HepG2 (cell line): ENCODE results near the gene VNN1. TPM values are rescaled to one million over a fixed set of nuclear protein-coding genes. Genes with fewer than 3 reads are reported as not detected.

Source experiments
- ADNP ChIP-seq: sonication (generic); formaldehyde crosslinking; IDR thresholded peaks from 2 replicates; pipeline ENCODE4 v1.4.0; 2020; ENCODE audit warnings: missing genetic modification reagents
- ATF7 ChIP-seq, 2 experiments: fragments of 450-650 bp in 1 of 2; sonication (generic) in 1 of 2; formaldehyde crosslinking in 1 of 2; IDR thresholded peaks; 2 replicates each; pipeline versions ENCODE4 v1.4.0 to v1.6.1; 2016 to 2020; ENCODE audit warnings: antibody characterized with exemption in 1 of 2, mild to moderate bottlenecking in 1 of 2, missing genetic modification reagents in 1 of 2
- ATRX ChIP-seq: sonication (generic); formaldehyde crosslinking; IDR thresholded peaks from 2 replicates; pipeline ENCODE4 v1.4.0; 2020; ENCODE audit warnings: missing genetic modification reagents, borderline replicate concordance
- FOXJ3 ChIP-seq: sonication (generic); formaldehyde crosslinking; IDR thresholded peaks from 2 replicates; pipeline ENCODE4 v1.4.0; 2020; ENCODE audit warnings: missing genetic modification reagents, mild to moderate bottlenecking, borderline replicate concordance
- JUN ChIP-seq: sonication (generic); formaldehyde crosslinking; IDR thresholded peaks from 2 replicates; pipeline ENCODE4 v1.4.0; 2020; ENCODE audit warnings: mild to moderate bottlenecking, missing genetic modification reagents
- NFE2L1 ChIP-seq: sonication (generic); formaldehyde crosslinking; IDR thresholded peaks from 2 replicates; pipeline ENCODE4 v1.4.0; 2020; ENCODE audit warnings: missing genetic modification reagents, mild to moderate bottlenecking, borderline replicate concordance
- SALL2 ChIP-seq: sonication (generic); formaldehyde crosslinking; IDR thresholded peaks from 2 replicates; pipeline ENCODE4 v1.8.1; 2023; ENCODE audit warnings: mild to moderate bottlenecking, missing genetic modification reagents, inconsistent platforms
- SP4 ChIP-seq: sonication (generic); formaldehyde crosslinking; IDR thresholded peaks from 2 replicates; pipeline ENCODE4 v1.8.1; 2023; ENCODE audit warnings: mild to moderate bottlenecking, missing genetic modification reagents
- ZNF225 ChIP-seq: sonication (generic); formaldehyde crosslinking; IDR thresholded peaks from 2 replicates; pipeline ENCODE4 v1.4.0; 2020; ENCODE audit warnings: mild to moderate bottlenecking, missing genetic modification reagents
- ZNF263 ChIP-seq: sonication (generic); formaldehyde crosslinking; IDR thresholded peaks from 2 replicates; pipeline ENCODE4 v1.4.0; 2020; ENCODE audit warnings: missing genetic modification reagents
- ZNF318 ChIP-seq: sonication (generic); formaldehyde crosslinking; IDR thresholded peaks from 2 replicates; pipeline ENCODE4 v1.4.0; 2020; ENCODE audit warnings: mild to moderate bottlenecking, missing genetic modification reagents
- ZNF547 ChIP-seq: sonication (generic); formaldehyde crosslinking; IDR thresholded peaks from 2 replicates; pipeline ENCODE4 v1.5.1; 2020; ENCODE audit warnings: mild to moderate bottlenecking, missing genetic modification reagents
- ZNF563 ChIP-seq: sonication (generic); formaldehyde crosslinking; IDR thresholded peaks from 2 replicates; pipeline ENCODE4 v1.8.0; 2022; ENCODE audit warnings: mild to moderate bottlenecking, moderate library complexity, missing genetic modification reagents
- ZNF703 ChIP-seq: sonication (generic); formaldehyde crosslinking; IDR thresholded peaks from 2 replicates; pipeline ENCODE4 v1.5.1; 2020; ENCODE audit warnings: missing genetic modification reagents, mild to moderate bottlenecking, moderate library complexity, borderline replicate concordance
- ZUFSP ChIP-seq: sonication (generic); formaldehyde crosslinking; IDR thresholded peaks from 2 replicates; pipeline ENCODE4 v1.9.0; 2021; ENCODE audit warnings: missing genetic modification reagents, mild to moderate bottlenecking, borderline replicate concordance
- polyA plus RNA-seq, 8 experiments: library from polyadenylated mRNA; depleted of rRNA in 3 of 8; stranded (reverse) in 7 of 8; unstranded in 1 of 8; fragments of >200 nt; fragmentation: Illumina TruSeq in 4 of 8; extraction: Trizol in 4 of 8; gene quantifications; 2 replicates each; pipeline versions ENCODE4 v1.2.1 to v1.2.3, GENCODE V29; 2011 to 2016; ENCODE audit warnings: low read depth in 4 of 8, missing spikeins in 1 of 8, mixed read lengths in 1 of 8; ENCODE audit not compliant: insufficient read depth in 1 of 8
- total RNA-seq, 5 experiments: library from RNA; depleted of rRNA; stranded (reverse); fragments of >200 nt; fragmentation: Illumina TruSeq; extraction: Trizol; gene quantifications; 2 replicates each; pipeline ENCODE4 v1.2.3, GENCODE V29; 2016; ENCODE audit warnings: low read depth in 1 of 5
- TF ChIP-seq, protein P1 (sequence below): sonication (generic); formaldehyde crosslinking; IDR thresholded peaks from 2 replicates; pipeline ENCODE4 v1.8.0; 2022; ENCODE audit warnings: mild to moderate bottlenecking, missing genetic modification reagents
- TF ChIP-seq, protein P2 (sequence below): sonication (generic); formaldehyde crosslinking; IDR thresholded peaks from 2 replicates; pipeline ENCODE4 v1.8.0; 2022; ENCODE audit warnings: mild to moderate bottlenecking, missing genetic modification reagents, borderline replicate concordance

VNN1 gene
- total and polyA plus RNA-seq, 2 of the 13 experiments (the other 11 are each of a cell fraction or from before 2014, with no cell fraction given), result 0.62 to 4.0 TPM

DNA sequence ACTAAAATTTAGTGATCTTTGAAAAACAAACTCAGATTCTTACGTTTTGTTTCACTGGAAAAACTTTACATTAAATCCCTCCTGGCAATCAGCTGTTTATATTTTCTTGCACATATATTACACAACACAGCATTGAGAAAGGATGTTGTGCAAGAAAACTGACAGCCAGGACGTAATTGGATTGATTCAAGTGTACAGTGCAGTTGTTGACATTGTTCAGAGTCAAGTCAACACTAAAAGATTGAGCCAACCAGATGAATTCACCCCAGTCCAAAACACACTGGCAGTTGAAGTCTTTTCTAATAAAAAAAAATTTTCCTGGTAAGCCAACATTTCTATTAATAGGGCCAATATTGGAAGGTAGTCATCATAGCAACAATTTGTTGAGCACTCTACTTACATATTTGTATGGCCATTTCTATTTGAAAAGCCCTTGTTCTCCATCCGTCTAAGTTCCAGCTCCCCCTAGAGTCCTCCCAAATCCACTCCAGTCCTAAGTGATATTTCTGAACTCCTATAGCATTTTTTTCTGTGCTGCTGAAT is 20.9 kb upstream of the VNN1 start (continued):
- TF ChIP-seq ADNP (CRISPR knock-in tag) (no peak), ZNF703 (no peak), NFE2L1 (no peak), SALL2 (CRISPR knock-in tag) (no peak), JUN (CRISPR knock-in tag) (peak; percentile 43; the same call in 1 of the 2 replicates), ZNF318 (CRISPR knock-in tag) (no peak), SP4 (no peak), ZNF563 (CRISPR knock-in tag) (no peak), ZNF225 (CRISPR knock-in tag) (no peak), ZUFSP (no peak), FOXJ3 (CRISPR knock-in tag) (peak; percentile 97), ZNF263 (CRISPR knock-in tag) (no peak), ATF7 (IDR thresholded peaks at IDR 0.05) (no peak), ATF7 (CRISPR knock-in tag; IDR thresholded peaks at IDR 0.05) (peak; percentile 38; the same call in 1 of the 2 replicates), ZNF547 (CRISPR knock-in tag) (no peak; the same call in 1 of the 2 replicates), ATRX (CRISPR knock-in tag) (no peak)
- TF ChIP-seq, protein P1, sequence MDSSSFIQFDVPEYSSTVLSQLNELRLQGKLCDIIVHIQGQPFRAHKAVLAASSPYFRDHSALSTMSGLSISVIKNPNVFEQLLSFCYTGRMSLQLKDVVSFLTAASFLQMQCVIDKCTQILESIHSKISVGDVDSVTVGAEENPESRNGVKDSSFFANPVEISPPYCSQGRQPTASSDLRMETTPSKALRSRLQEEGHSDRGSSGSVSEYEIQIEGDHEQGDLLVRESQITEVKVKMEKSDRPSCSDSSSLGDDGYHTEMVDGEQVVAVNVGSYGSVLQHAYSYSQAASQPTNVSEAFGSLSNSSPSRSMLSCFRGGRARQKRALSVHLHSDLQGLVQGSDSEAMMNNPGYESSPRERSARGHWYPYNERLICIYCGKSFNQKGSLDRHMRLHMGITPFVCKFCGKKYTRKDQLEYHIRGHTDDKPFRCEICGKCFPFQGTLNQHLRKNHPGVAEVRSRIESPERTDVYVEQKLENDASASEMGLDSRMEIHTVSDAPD (CRISPR knock-in tag), result no peak
- TF ChIP-seq, protein P2, sequence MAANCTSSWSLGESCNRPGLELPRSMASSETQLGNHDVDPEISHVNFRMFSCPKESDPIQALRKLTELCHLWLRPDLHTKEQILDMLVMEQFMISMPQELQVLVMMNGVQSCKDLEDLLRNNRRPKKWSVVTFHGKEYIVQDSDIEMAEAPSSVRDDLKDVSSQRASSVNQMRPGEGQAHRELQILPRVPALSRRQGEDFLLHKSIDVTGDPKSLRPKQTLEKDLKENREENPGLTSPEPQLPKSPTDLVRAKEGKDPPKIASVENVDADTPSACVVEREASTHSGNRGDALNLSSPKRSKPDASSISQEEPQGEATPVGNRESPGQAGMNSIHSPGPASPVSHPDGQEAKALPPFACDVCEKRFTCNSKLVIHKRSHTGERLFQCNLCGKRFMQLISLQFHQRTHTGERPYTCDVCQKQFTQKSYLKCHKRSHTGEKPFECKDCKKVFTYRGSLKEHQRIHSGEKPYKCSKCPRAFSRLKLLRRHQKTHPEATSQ (CRISPR knock-in tag), result 0 out of 2 replicates have a peak, but pooled peaks have one; percentile 60
